Mucosa of descending colon (tissue), 3 donors: ENCODE data around the gene PPP2R5C. TPM values are rescaled to one million over a fixed set of nuclear protein-coding genes. Genes with fewer than 3 reads are reported as not detected.
"Not testable (repeated sequence)": the region's sequence is repeated elsewhere in the genome, so short reads cannot be mapped to it uniquely, and the experiment has no call there.

Source experiments
- ATAC-seq: fragments of 200-7000 bp; cut with Tn5 transposase; one replicate; pipeline ENCODE4 v1.9.1; 2020; ENCODE audit warnings: mild to moderate bottlenecking, moderate library complexity
- DNase-seq, 3 donors: peaks; one replicate each; pipeline ENCODE4 v3.0.0-alpha.2; 2020
- H3K36me3 ChIP-seq: fragments of 200-600 bp; one replicate; pipeline ENCODE4 v1.8.0; 2021; ENCODE audit warnings: low read depth, mild to moderate bottlenecking
- H3K4me1 ChIP-seq: fragments of 200-600 bp; one replicate; pipeline ENCODE4 v1.8.0; 2021; ENCODE audit warnings: low read depth, mild to moderate bottlenecking
- H3K4me3 ChIP-seq: fragments of 200-600 bp; one replicate; pipeline ENCODE4 v1.8.0; 2021; ENCODE audit warnings: mild to moderate bottlenecking
- H3K9me3 ChIP-seq: fragments of 200-600 bp; one replicate; pipeline ENCODE4 v1.8.0; 2021; ENCODE audit warnings: mild to moderate bottlenecking
- intact Hi-C, 2 donors: fragments of 100-400 bp; cut with DNase I in 1 of 2; cut with micrococcal nuclease in 1 of 2; formaldehyde crosslinking; loops; one replicate each; pipeline versions ENCODE4 v1.11.0 to v1.11.1; 2022; cut with DNase I, micrococcal nuclease
- long read RNA-seq, 2 donors: library from polyadenylated mRNA; unstranded; transcript quantifications; one replicate each; pipeline ENCODE4 v2.0.0, GENCODE V29; 2019 to 2021
- total RNA-seq, 3 donors: library from RNA; stranded (reverse); fragmentation: NEBNext Ultra II Directional in 2 of 3; extraction: Animal tissue kit (Norgen Biotek cat#: 25700) in 2 of 3; gene quantifications; one replicate each; pipeline versions ENCODE4 v1.2.1 to v1.2.4, GENCODE V29; 2021 to 2023
- TF ChIP-seq, protein P1 (sequence below): fragments of 200-600 bp; IDR thresholded peaks from one replicate; pipeline ENCODE4 v1.8.0; 2022; ENCODE audit warnings: antibody characterized with exemption, mild to moderate bottlenecking
- donor health status: DM: no; HTN: no; CAD: no; lungs with moderate emphysema.
- donor health status: DM: no; HTN: no; CAD: no.
- donor health status: DM: no; HTN: yes; CAD: no.

PPP2R5C gene
- total RNA-seq = 100 to 1,000 TPM; 131 to 173 (median 160) TPM
- long read RNA-seq, donor 1, full-length matches to known transcripts = 26 of 90 reads
- long read RNA-seq, donor 1, partial matches to known transcripts = 29 of 90 reads
- long read RNA-seq, donor 1, other reads (novel, unspliced or antisense) = 35 of 90 reads
- long read RNA-seq, donor 2, full-length matches to known transcripts = 22 of 50 reads
- long read RNA-seq, donor 2, partial matches to known transcripts = 27 of 50 reads
- long read RNA-seq, donor 2, other reads (novel, unspliced or antisense) = 1 of 50 reads

DNA sequence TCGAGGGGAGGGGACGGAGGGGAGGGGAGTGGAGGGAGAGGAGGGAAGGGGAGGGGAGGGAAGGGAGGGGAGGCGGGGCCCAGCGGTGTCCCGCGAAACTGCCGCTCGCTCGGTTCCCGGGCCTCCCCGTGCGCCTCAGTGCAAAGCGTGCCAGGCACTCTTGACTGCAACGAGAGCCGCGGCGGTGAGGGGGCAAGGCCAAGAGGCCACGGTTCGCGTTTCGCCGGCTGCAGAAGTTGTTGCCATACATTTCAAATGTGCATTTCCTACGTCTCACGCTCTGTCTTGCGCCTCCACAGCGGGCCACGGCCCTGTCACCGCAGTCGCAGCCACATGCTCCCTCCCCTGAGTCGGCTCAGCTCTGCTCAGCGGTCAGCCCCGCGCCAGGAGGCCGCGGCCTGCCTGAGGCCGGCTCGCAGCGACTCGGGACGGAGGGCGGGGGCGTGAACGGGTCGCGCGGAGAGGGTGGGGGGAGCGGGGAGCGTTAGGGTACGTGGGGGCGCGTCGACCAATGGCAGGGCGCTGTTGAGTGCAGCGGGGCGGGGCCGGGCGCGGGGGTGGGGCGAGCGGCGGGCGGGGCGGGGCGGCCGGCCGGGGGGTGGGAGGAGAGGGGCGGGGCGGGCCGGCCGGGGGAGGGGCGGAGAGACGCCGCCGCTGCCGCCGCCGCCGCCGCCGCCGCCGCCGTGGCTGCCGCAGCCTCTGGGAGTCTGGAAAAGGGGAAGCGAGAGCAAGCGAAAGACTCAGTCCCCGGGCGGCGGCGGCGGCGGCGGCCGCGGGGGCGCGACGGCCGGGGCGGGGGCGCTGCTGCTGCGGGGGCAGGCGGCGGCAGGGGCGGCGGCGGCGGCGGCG lies at the start of gene PPP2R5C:
Gene PPP2R5C, plus strand, starts transcription at position 678 of the 849 bp plus-strand sequence. CDS start 185 bp downstream, outside the sequence.
- TF ChIP-seq, protein P1, sequence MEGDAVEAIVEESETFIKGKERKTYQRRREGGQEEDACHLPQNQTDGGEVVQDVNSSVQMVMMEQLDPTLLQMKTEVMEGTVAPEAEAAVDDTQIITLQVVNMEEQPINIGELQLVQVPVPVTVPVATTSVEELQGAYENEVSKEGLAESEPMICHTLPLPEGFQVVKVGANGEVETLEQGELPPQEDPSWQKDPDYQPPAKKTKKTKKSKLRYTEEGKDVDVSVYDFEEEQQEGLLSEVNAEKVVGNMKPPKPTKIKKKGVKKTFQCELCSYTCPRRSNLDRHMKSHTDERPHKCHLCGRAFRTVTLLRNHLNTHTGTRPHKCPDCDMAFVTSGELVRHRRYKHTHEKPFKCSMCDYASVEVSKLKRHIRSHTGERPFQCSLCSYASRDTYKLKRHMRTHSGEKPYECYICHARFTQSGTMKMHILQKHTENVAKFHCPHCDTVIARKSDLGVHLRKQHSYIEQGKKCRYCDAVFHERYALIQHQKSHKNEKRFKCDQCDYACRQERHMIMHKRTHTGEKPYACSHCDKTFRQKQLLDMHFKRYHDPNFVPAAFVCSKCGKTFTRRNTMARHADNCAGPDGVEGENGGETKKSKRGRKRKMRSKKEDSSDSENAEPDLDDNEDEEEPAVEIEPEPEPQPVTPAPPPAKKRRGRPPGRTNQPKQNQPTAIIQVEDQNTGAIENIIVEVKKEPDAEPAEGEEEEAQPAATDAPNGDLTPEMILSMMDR = no peak
- Histone ChIP-seq H3K36me3 (no peaks in the 10 kb centered on the region), H3K4me3 (peak within 1 kb of the TSS; percentile 59), H3K4me1 (peaks cover 9% of the 10 kb centered on the region), H3K9me3 (no peaks in the 10 kb centered on the region)
- ATAC-seq = peak; percentile 81
- intact Hi-C loops = loop anchor here in 1 of 2 donors (2.0 kb wide), 1 partner anchor 54 kb away; no protein-coding TSS in a partner anchor
- DNase-seq = peak; percentile 92 to 96 (median 94)

DNA sequence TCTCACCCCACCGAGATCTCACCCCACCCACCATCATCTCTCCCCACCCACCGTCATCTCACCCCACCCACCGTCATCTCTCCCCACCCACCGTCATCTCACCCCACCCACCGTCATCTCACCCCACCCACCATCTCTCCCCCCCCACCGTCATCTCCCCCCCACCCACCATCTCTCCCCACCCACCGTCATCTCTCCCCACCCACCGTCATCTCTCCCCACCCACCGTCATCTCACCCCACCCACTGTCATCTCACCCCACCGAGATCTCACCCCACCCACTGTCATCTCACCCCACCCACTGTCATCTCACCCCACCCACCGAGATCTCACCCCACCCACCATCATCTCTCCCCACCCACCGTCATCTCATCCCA lies 49.7 kb upstream of the PPP2R5C start:
- intact Hi-C loops, H3K9me3 ChIP-seq, H3K36me3 ChIP-seq, ATAC-seq, H3K4me3 ChIP-seq, DNase-seq, H3K4me1 ChIP-seq: not testable (repeated sequence)

DNA sequence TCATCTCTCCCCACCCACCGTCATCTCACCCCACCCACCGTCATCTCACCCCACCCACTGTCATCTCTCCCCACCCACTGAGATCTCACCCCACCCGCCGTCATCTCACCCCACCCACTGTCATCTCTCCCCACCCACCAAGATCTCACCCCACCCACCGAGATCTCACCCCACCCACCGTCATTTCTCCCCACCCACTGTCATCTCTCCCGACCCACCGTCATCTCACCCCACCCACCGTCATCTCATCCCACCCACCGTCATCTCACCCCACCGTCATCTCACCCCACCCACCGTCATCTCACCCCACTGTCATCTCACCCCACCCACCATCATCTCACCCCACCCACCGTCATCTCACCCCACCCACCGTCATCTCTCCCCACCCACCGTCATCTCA lies 49.2 kb upstream of the PPP2R5C start:
- intact Hi-C loops, H3K9me3 ChIP-seq, DNase-seq, H3K4me3 ChIP-seq, ATAC-seq, H3K36me3 ChIP-seq, H3K4me1 ChIP-seq: not testable (repeated sequence)

DNA sequence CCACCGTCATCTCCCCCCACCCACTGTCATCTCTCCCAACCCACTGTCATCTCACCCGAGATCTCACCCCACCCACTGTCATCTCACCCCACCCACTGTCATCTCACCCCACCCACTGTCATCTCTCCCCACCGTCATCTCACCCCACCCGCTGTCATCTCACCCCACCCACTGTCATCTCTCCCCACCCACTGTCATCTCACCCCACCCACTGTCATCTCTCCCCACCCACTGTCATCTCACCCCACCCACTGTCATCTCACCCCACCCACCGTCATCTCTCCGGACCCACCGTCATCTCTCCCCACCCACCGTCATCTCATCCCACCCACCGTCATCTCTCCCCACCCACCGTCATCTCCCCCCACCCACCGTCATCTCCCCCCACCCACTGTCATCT lies 48.4 kb upstream of the PPP2R5C start:
- intact Hi-C loops, H3K9me3 ChIP-seq, H3K4me3 ChIP-seq, DNase-seq, H3K4me1 ChIP-seq, ATAC-seq, H3K36me3 ChIP-seq: not testable (repeated sequence)

DNA sequence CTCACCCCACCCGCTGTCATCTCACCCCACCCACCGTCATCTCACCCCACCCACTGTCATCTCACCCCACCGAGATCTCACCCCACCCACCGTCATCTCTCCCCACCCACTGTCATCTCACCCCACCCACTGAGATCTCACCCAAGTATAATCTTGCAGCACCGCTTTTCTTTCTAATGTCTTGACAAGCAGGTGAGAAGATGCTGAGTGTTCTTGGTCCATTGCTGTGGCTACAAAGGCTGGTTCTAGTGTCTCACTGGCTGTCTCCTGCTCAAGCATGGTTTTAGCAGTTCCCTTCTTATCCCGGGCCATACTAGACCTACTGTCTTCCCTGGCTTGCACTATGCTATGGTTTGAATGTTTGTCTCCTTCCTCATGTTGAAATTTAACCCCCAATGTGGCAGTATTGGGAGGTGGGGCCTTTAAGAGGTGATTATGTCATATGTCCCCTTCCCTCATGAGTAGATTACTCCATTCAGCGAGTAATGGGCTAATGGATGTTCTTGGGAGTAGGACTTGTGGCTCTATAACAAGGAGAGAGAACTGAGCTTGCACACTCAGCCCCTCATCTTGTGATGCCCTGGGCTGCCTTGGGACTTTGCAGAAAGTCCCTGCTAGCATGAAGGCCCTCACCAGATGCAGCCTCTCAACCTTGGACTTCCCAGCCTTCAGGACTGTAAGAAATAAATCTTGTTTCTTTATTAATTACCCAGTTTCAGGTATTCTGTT lies 47.7 kb upstream of the PPP2R5C start:
- TF ChIP-seq, protein P1 = no peak
- Histone ChIP-seq H3K36me3 (no peaks in the 10 kb centered on the region), H3K4me3 (no peak overlapping the region), H3K9me3 (no peaks in the 10 kb centered on the region), H3K4me1 (no peaks in the 10 kb centered on the region)
- DNase-seq = no peak
- intact Hi-C loops = no loop called here
- no peak for ATAC-seq

DNA sequence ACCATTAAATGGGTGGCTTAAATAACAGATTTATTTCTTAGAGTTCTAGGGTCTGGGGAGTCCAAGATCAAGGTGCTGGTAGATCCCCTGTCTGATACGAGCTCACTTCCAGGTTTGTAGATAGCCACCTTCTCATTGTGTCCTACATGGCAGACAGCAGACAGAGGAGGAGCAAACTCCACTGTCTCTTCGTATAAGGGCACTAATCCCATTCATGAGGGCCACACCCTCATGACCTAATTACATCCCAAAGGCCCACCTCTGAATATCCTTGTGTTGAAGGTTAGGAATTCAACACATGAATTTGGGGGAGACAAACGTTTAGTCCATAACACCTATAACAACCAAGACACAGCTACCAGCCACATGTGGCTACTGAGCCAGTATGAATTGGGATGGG lies 47.1 kb upstream of the PPP2R5C start:
- intact Hi-C loops = no loop called here
- Histone ChIP-seq H3K36me3 (no peaks in the 10 kb centered on the region), H3K9me3 (no peaks in the 10 kb centered on the region), H3K4me1 (no peaks in the 10 kb centered on the region), H3K4me3 (no peak overlapping the region)
- ATAC-seq (no peak), DNase-seq (no peak)
- TF ChIP-seq, protein P1 = no peak
